Stimulated activated CD4-positive, alpha-beta T cell treated with anti-CD3 and anti-CD28 coated beads, TNF-alpha, amount 100 ng/mL, for 1 hour (primary cell): Measurements from ENCODE around the gene GLP2R.

Experiments used
- DNase-seq, 3 donors: peaks; one replicate each; pipeline ENCODE4 v3.0.0-alpha.2; 2020; ENCODE audit warnings: low read depth in 3 of 3, low spot score in 1 of 3

GLP2R gene

DNA sequence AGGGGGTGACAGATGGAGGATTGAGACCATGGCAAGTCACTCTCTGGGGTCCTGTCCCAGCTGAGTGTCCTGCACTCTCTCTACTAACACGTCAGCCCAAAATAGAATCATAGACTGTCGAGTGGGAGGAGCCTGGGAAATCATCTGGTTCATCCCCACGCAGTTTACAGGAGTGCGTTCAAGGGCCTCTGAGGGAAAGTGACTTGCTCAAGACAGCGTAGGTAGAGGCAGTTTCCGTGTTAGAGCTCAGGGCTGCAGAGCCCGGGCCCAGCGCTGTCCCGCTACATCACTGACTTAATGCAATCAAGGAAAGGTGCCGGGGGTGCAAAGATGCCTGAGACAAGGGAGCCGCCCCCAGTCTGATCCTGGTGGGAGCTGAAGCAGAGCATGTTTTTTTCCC, 14.2 kb upstream of the GLP2R start:
- no peak for DNase-seq

DNA sequence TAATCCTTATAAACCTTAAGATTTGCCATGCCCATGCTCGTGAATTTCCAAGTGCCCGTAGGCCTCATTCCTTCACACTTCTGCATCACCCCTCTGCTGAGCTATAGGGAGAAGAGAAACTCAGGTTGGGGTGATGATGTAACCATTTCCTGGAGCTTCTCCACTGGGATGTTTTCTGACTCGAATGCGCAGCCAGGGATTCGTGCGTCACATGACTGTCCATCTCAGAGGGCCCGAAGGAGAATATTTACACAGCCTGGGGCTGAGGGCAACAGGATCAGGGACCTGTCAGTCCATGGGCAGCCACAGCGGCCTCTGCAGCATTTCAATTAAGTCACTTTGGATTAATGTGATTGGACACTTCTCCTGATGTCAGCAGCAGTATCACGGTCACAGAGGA, 12.6 kb upstream of the GLP2R start:
- DNase-seq: no peak

DNA sequence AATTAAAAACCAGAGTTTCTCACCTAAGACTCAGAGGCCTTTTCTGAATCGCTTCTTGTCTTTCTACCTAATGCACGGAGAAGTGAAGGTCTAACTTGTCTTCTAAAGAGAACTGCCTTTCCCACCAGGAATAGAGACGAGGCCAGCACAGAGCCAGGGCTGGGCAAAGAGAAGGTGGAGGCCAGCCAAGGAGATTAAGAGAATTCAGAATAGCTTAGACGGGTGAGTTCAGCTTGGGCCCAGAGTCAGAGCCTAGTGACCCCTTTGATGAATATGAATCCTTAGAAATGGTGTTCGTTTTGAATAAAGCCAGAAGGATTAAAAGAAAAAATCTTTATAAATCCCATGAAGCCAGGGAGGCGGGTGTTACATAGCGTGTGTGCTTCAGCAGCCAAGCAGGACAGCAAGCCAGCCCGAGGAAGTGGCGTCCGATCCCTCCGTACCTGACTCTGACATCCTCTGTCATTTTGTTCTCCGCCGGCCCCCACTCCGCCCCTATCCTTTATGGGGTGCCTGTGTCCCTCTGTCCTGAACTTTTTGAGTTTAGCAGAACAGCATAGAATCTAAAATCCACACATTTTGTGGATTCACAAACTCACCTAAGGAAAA, 11.3 kb upstream of the GLP2R start:
- DNase-seq: no peak

DNA sequence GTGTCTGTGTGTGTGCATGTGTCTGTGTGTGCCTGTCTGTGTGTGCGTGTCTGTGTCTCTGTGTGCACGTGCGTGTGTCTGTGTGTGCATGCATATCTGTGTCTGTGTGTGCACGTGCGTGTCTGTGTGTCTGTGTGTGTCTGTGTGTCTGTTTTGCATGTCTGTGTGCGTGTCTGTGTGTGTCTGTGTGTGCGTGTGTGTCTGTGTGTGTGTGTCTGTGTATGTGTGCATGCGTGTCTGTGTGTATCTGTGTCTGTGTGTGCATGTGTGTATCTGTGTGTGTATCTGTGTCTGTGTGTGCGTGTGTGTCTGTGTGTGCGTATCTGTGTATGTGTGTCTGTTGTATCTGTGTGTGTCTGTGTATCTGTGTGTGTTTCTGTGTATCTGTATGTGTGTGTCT, 9.3 kb upstream of the GLP2R start:
- DNase-seq: no peak

- DNase-seq: no peak
These were observed 8.6 kb upstream of the GLP2R start for GRCh38 chr17:9817086-9817485.

DNA sequence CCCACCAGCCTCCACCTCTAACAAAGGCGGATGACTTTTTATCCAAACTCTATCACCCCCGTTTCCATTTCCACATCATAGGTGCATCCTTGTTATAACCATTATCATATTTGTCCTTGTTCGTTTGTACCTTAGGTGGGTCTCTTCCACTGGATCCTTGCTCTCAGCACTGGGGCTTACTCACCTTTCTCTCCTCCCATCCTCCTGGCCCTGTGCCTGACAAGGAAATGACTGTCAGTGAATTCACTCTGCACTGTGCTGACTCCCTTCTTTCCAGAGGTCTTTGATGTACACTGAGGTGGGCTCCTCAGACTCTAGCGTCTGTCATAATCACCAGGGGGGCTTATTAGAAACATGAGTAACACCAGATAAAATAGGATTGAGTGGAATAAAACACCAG, 7.0 kb upstream of the GLP2R start:
- no peak for DNase-seq

GRCh38 chr17:9820448-9820847, 5.3 kb upstream of the GLP2R start:
- no peak for DNase-seq

- DNase-seq: no peak
These were observed 3.8 kb upstream of the GLP2R start, which contains the start of gene GSG1L2 for GRCh38 chr17:9821921-9822320. GSG1L2 (minus strand) TSS chr17:9822079; CDS start chr17:9822071, 8 bp downstream.

DNA sequence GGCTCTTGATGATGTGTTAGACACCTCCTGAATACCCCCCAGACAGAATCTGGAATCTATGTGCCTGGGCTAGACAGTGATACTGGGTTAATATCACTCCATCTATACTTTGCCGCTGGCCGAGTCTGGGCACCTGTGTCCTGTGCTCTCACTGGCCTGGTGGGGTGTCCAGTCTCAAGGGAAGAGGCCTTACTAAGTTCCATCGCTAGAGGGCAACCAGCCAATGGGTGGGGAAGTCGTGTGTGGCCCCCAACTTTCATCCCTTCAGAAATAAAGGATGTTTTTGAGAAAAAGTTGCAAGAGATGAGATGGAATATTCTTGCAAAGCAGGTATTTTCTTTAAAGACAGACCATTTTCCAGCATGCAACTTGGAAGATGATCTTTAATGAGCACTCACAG, 1.6 kb upstream of the GLP2R start:
- DNase-seq: no peak

- DNase-seq: no peak
These were observed 856 bp upstream of the GLP2R start for GRCh38 chr17:9824797-9825338.

DNA sequence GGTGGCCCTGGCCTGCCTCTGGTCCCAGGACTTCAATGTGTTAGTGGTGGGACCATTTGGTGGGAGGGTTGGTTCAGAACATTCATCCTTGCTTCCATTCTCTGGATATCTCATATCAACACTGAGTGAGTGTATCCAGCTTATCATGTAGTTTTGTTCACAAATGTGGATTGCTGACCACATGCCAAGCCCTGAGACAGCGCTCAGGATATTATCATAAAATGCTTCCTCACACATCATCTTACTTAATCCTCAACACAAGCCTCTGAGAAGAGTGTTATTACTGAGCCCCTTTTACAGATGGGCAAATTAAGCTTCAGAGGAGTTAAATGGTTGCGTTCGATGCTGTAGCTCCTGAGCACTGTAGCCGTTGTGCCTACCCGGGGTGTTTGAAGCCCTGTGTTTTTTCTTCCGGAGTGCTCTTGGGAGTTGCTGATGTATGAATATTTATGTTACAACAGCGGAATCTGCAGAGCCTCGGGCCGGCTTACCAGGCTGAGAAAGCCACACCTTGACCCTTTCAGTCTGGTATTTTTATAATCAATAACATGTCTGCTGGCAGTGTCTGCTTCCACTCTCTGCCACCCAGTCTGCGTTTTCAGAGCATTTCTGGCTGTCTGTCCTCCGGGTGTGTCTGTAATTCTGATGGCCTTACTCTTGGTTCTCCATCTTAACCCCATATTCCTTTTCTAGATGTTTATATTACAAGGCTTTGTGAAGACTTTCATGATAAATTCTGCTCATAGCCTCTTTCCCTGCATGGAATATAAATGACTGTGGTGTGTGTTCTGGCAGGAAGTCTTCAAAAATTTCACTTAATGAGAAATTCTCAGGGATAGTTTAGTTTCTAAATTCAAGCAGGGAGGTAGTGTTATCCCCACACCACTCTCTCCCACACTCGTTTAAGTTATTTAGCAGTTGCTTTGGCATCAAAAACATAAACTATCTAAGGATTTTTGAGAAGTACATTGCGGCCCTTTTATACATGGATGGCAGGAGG, 2.9 kb downstream of the GLP2R start:
- no peak for DNase-seq

DNA sequence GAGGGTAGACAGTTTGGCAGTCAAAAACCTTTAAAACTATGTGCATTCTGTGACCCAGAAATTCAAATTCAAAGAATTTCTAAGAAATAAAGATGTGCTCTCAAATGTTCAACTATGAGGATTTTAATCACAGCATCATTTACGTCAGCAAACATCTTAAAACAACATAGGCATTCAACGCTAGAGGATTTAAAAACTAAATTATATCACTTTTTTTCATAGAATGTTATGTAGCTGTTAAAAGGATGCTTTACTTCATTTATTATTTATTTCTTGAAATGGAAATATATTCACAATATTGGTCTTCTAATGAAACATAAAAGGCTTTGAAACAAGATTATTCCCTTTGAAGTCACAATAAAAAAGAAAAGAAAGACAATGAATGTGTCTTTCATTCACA, 3.6 kb downstream of the GLP2R start:
- DNase-seq: no peak

DNA sequence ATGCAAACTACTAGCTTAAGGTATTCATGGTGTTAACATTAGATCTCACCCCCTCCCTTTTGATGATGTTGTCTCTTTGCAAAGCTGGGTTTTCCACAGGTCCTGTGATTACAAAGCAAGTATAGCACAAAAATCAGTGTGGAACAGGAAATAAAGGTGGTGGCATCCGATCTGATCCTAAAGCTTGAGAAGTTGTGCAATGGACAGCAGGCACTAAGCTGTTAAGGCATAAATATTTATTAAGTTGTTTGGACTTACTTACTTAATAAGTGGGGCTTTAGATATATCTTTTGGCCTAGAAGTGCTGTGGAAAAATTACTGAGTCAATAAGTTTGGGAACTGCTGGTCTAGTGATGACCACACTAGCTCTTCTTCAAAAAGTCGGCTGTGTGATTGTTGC, 5.0 kb downstream of the GLP2R start:
- DNase-seq: no peak

GRCh38 chr17:9833922-9834321, 8.2 kb downstream of the GLP2R start:
- no peak for DNase-seq

DNA sequence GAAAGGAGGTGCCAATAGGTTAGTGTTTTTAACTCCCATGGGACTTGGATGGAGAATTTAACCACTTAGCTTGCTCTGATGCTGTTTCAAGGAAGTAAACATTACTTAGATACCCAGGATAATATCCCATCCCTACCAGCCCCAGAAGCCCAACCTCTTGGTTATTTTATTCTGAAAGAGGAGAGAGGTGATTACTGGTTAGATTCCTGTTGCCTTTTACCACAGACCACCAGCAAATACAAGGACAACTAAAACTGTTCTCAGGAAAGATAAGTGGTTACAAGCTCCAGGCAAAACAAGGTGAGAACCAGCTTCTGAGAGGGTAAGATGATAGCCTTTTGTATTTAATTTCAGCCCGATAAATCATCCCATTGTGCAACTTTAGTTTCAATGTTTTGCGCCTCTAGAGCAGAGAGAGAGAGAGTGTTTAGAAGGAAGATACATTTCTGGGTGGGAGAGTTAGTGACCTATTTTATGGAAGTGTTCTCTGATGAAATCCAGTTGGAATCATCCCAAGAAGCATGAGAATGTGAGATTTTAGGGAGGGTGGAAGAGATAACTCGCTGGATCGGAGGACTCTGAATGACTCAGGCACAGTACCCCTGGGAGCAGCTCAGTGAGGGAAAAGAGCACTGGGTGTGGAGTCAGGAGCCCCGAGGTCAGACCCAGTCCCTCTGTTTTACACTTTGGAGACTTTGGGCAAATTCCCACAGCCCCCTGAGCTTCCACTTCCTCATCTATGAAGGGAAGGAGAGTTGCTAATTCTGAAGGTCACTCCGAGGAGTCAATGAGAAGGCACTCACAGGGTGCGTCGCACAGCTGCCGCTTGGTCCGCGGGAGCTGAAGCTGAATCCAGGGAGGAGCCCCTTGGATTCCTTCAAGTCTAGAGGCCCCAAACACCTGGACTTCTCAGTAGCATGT, 12.1 kb downstream of the GLP2R start:
- no peak for DNase-seq

DNA sequence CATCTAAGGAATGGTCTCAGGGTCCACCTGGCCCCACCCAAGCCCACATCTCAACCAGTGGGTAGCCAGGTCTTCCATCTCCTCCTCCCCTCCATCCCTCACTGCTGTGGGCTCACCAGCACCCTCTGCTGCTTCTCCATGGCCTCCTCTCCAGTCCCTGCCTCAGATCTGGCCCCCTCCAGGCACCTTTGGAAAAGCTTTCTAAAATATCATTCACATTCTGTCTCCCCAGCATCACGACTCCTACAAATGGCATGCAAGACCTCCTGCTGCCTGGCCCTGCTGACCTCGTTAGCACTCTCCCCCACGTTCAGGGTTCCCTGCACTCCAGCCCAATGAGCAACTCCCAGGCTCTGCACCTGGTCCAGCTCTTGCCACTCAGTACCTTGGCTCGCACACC, 13.7 kb downstream of the GLP2R start:
- DNase-seq: no peak

- DNase-seq: no peak
These were observed 16.5 kb downstream of the GLP2R start for GRCh38 chr17:9842057-9842758.

DNA sequence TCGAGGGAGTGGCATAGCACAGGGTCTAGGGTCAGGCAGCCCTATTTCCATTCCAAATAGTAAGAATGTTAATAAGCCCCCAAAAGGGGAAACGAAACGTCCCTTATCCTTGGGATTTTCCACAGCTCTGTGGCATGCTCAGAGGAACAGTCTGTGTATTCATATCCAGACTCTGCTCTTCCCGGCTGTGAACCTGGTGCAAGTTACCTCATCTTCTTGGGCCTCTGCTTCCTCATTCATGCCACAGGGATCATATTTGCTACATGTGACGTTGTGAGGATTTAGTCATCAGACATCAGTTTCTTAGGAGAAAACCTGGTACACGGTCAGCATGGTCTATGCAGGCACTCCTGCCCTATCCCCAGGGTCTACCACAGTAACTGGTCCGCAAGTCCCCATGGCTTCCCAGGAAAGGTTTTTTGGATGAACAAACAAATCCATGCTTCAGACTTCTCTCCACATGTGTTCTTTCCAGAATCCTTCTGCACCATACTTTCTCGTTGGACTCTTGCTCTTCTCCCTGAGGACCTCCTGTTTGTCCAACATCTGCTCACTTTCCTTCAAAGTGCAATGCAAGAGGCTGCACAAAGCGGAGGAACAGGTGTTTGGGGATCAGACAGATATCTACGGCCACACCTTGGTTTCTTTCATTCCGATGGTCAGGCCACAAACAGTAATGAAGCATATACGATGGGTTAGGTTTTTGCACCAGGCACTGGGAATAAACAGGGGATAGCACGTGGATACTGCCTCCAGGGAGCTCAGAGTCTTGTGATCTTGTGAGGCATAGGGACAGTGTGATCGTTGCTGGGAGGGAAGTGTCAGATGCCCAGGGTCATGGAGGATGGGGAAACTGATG, 17.7 kb downstream of the GLP2R start:
- DNase-seq: no peak

DNA sequence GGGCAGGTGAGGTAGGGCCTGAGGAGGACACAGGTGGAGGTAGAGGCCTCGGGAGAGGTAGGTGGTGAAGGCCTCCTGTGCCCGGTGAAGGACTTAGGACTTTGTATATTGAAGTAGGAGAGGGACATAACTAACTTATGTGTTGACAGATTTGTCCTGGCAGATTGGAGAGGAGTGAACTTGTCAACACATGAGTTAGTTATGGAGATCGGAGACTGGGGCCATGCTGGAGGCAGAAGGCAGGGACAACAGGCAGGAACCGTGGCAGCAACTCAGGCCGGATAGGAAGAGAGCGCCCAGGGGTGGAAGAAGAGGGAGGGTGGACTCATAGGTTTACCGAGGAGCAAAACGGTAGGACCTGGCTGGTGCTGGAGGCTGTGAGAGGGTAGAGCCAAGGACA, 18.4 kb downstream of the GLP2R start:
- no peak for DNase-seq

DNA sequence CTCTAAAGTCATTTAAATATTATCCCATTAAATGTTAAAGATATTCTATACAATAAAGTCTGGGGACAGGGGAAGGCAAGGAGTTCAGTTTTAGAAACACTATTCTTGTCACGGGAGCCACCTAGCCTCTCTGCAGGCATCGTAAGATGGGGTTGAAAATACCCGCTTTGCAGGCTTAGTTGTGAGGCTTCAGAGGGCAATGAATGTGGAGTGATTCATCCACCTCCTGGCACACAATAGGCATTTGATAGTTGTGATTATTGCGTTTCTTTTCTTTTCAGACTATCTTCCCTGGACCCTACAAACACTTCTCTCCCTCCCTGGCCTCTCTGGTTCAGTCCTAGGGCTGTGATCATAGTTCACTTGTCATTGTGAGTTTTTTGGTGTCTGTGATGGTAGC, 19.6 kb downstream of the GLP2R start:
- DNase-seq: no peak
